ENCODE results near the gene VIPR2.
"Not testable (repeated sequence)": the region's sequence is repeated elsewhere in the genome, so short reads cannot be mapped to it uniquely, and the experiment has no call there.

VIPR2 gene

GRCh38 chr7:159091041-159091440, 53.6 kb downstream of the VIPR2 start:
- no peak for DNase-seq (ENCODE audit: low read depth)

- DNase-seq (ENCODE audit: low read depth), result no peak
Observed at GRCh38 chr7:159088016-159088865, 56.4 kb downstream of the VIPR2 start.

- no peak for DNase-seq (ENCODE audit: low read depth)
Observed at GRCh38 chr7:159086301-159086925, 58.3 kb downstream of the VIPR2 start.

GRCh38 chr7:159084069-159084801, 60.4 kb downstream of the VIPR2 start:
- DNase-seq (ENCODE audit: low read depth), result no peak

- no peak for DNase-seq (ENCODE audit: low read depth)
Observed at GRCh38 chr7:159083698-159084068, 61.0 kb downstream of the VIPR2 start.

- DNase-seq (ENCODE audit: low read depth), result no peak
Observed at GRCh38 chr7:159083001-159083697, 61.5 kb downstream of the VIPR2 start.

GRCh38 chr7:159082075-159082474, 62.6 kb downstream of the VIPR2 start:
- DNase-seq (ENCODE audit: low read depth), result not testable (repeated sequence)

- no peak for DNase-seq (ENCODE audit: low read depth)
Observed at GRCh38 chr7:159078911-159079270, 65.8 kb downstream of the VIPR2 start.

- DNase-seq (ENCODE audit: low read depth), result no peak
Observed at GRCh38 chr7:159078193-159078910, 66.3 kb downstream of the VIPR2 start.

GRCh38 chr7:159076333-159076732, 68.3 kb downstream of the VIPR2 start:
- DNase-seq (ENCODE audit: low read depth), result no peak

GRCh38 chr7:159075563-159076238, 69.0 kb downstream of the VIPR2 start:
- no peak for DNase-seq (ENCODE audit: low read depth)

- DNase-seq (ENCODE audit: low read depth), result no peak
Observed at GRCh38 chr7:159071260-159071659, 73.4 kb downstream of the VIPR2 start.

GRCh38 chr7:159070431-159071148, 74.1 kb downstream of the VIPR2 start:
- DNase-seq (ENCODE audit: low read depth), result no peak

GRCh38 chr7:159068893-159069448, 75.7 kb downstream of the VIPR2 start:
- DNase-seq (ENCODE audit: low read depth), result no peak

GRCh38 chr7:159068488-159068811, 76.2 kb downstream of the VIPR2 start:
- DNase-seq (ENCODE audit: low read depth), result no peak

GRCh38 chr7:159067576-159068487, 76.8 kb downstream of the VIPR2 start:
- no peak for DNase-seq (ENCODE audit: low read depth)

GRCh38 chr7:159066816-159067575, 77.7 kb downstream of the VIPR2 start:
- DNase-seq (ENCODE audit: low read depth), result no peak

GRCh38 chr7:159065852-159066480, 78.7 kb downstream of the VIPR2 start:
- no peak for DNase-seq (ENCODE audit: low read depth)
